ENCODE measurements around the gene SFXN3.

DNA sequence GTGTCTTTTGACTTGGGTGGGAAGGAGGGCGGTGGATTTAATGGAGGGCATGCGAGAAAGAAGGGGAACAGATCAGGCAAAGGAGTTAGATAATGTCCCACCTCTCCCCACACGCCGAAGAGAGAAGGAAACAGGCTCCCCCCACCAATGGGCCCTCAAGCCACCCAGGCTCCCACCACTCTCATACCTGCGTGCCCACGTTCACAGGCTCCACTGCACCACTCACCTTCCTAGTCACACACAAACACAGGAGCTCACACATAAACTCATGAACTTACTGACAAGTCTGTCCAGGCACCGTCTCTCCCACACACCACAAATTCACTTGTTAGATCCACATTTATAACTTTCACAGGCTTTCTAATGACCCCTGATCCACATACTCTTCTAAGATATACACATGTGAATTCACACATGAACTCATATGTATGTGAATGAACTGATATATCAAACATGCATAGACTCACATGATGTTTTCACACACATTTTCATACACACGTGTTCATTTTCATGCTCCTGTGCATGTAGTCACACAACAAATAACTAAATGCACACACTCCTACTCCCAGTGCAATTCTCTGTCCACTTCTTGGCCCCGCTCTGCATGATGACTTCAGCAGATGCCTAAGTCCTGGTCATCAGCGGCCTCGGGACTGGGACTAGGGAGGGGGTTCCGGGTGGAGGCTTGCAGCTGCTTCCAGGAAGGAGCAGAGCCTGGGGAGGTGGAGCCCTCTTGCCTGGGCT lies 29.9 kb upstream of the SFXN3 start:
- TF ChIP-seq, protein P1, sequence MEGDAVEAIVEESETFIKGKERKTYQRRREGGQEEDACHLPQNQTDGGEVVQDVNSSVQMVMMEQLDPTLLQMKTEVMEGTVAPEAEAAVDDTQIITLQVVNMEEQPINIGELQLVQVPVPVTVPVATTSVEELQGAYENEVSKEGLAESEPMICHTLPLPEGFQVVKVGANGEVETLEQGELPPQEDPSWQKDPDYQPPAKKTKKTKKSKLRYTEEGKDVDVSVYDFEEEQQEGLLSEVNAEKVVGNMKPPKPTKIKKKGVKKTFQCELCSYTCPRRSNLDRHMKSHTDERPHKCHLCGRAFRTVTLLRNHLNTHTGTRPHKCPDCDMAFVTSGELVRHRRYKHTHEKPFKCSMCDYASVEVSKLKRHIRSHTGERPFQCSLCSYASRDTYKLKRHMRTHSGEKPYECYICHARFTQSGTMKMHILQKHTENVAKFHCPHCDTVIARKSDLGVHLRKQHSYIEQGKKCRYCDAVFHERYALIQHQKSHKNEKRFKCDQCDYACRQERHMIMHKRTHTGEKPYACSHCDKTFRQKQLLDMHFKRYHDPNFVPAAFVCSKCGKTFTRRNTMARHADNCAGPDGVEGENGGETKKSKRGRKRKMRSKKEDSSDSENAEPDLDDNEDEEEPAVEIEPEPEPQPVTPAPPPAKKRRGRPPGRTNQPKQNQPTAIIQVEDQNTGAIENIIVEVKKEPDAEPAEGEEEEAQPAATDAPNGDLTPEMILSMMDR (IDR thresholded peaks at IDR 0.05; ENCODE audit: borderline replicate concordance, extremely low read depth, low read length, poor library complexity, severe bottlenecking) = no peak
- no peak for TF ChIP-seq EZH2 (IDR thresholded peaks at IDR 0.05; ENCODE audit: borderline replicate concordance, low read depth, low read length, severe bottlenecking)

Data from DND-41 (cell line).